Spleen (tissue), 11 donors: ENCODE results near the gene GRIN3B. TPM values are rescaled to one million over a fixed set of nuclear protein-coding genes. Genes with fewer than 3 reads are reported as not detected.
A peak's percentile ranks its signal among the peaks of the same experiment; 100 is the strongest.

ENCODE experiments used
- DNase-seq: peaks from one replicate; pipeline ENCODE4 v3.0.0-alpha.2; 2020
- H3K27ac ChIP-seq, 8 donors: fragments of 200-600 bp; sonication (generic) in 7 of 8; 1 replicate in 4 of 8; 2 replicates in 4 of 8; pipeline versions ENCODE4 v1.5.0 to v1.8.0; 2016 to 2021; ENCODE audit warnings: inconsistent platforms in 4 of 8, mild to moderate bottlenecking in 4 of 8, moderate library complexity in 1 of 8
- H3K27me3 ChIP-seq, 7 donors: fragments of 200-600 bp; sonication (generic) in 6 of 7; replicated peaks in 1 of 7; 1 replicate in 4 of 7; 2 replicates in 3 of 7; pipeline versions ENCODE4 v1.5.0 to v1.8.0; 2016 to 2021; ENCODE audit warnings: inconsistent platforms in 3 of 7, mild to moderate bottlenecking in 1 of 7
- H3K36me3 ChIP-seq, 6 donors: fragments of 200-600 bp; sonication (generic) in 5 of 6; 1 replicate in 4 of 6; 2 replicates in 2 of 6; pipeline versions ENCODE4 v1.5.0 to v1.8.0; 2016 to 2021; ENCODE audit warnings: inconsistent platforms in 2 of 6
- H3K4me1 ChIP-seq, 6 donors: fragments of 200-600 bp; sonication (generic) in 5 of 6; 1 replicate in 3 of 6; 2 replicates in 3 of 6; pipeline versions ENCODE4 v1.5.0 to v1.8.0; 2016 to 2021; ENCODE audit warnings: inconsistent platforms in 3 of 6
- H3K4me3 ChIP-seq, 8 donors: fragments of 200-600 bp; sonication (generic) in 7 of 8; 1 replicate in 4 of 8; 2 replicates in 4 of 8; pipeline versions ENCODE4 v1.5.0 to v1.8.0; 2016 to 2021; ENCODE audit warnings: inconsistent platforms in 4 of 8, mild to moderate bottlenecking in 4 of 8, moderate library complexity in 2 of 8
- H3K9me3 ChIP-seq, 8 donors: fragments of 200-600 bp; sonication (generic) in 7 of 8; 1 replicate in 4 of 8; 2 replicates in 4 of 8; pipeline versions ENCODE4 v1.5.0 to v1.8.0; 2016 to 2021; ENCODE audit warnings: inconsistent platforms in 4 of 8
- POLR2A ChIP-seq, 3 donors: fragments of 450-650 bp; IDR thresholded peaks; one replicate each; pipeline ENCODE4 v1.5.1; 2017; ENCODE audit warnings: antibody characterized with exemption in 3 of 3, mild to moderate bottlenecking in 1 of 3
- POLR2AphosphoS5 ChIP-seq, 3 donors: sonication (generic); formaldehyde crosslinking; IDR thresholded peaks; one replicate each; pipeline ENCODE4 v1.5.1; 2017; ENCODE audit warnings: antibody characterized with exemption in 3 of 3
- WGBS, 5 donors: extraction: QIAGEN DNeasy Blood & Tissue Kit in 3 of 5; methylation state at CpG; one replicate each; pipeline versions ENCODE4 v1.1.5 to v1.1.7; 2013 to 2018; 5-methylcytosine and 5-hydroxymethylcytosine counted together
- intact Hi-C: fragments of 100-400 bp; cut with DNase I; formaldehyde crosslinking; loops from one replicate; pipeline ENCODE4 v1.15.0; 2023; ENCODE audit warnings: low total_unique reads
- polyA plus RNA-seq, 3 donors: library from polyadenylated mRNA; stranded (reverse); fragments of 200-250 nt; gene quantifications; one replicate each; pipeline ENCODE4 v1.2.1, GENCODE V29; 2013
- small RNA-seq, 4 donors: library from RNA; depleted of rRNA; stranded (forward); fragments of <200 nt; gene quantifications; one replicate each; pipeline ENCODE3, GENCODE V24; 2016
- total RNA-seq, 7 donors: library from RNA; depleted of rRNA in 3 of 7; stranded (reverse); fragments of >200 nt in 3 of 7; fragmentation: NEBNext Ultra II Directional in 4 of 7; extraction: Animal tissue kit (Norgen Biotek cat#: 25700) in 4 of 7; gene quantifications; one replicate each; pipeline versions ENCODE4 v1.1.0 to v1.2.1, GENCODE V29; 2016 to 2021
- TF ChIP-seq, protein P1 (sequence below), 11 experiments: fragments of 200-600 bp in 7 of 11; fragments of 450-650 bp in 4 of 11; sonication (generic) in 4 of 11; IDR thresholded peaks in 8 of 11; conservative IDR thresholded peaks in 3 of 11; 1 replicate in 7 of 11; 2 replicates in 4 of 11; pipeline versions ENCODE4 v1.4.0 to v1.8.0; 2016 to 2021; ENCODE audit warnings: antibody characterized with exemption in 11 of 11, inconsistent platforms in 4 of 11, mild to moderate bottlenecking in 1 of 11
- donor health status: healthy with polysubstance abuse.
- donor health status: DM: no; HTN: no; CAD: no; lungs with moderate emphysema.
- donor health status: DM: no; HTN: no; CAD: no.
- donor health status: Bipolar disorder and iron deficiency.
- donor health status: healthy.
- donor health status: DM: no; HTN: no; CAD: no.
- donor health status: DM: yes; HTN: yes; CAD: no.

The GRIN3B gene
- total and polyA plus RNA-seq, 10 donors = 0.07 to 0.11 TPM; not detected in 8

DNA sequence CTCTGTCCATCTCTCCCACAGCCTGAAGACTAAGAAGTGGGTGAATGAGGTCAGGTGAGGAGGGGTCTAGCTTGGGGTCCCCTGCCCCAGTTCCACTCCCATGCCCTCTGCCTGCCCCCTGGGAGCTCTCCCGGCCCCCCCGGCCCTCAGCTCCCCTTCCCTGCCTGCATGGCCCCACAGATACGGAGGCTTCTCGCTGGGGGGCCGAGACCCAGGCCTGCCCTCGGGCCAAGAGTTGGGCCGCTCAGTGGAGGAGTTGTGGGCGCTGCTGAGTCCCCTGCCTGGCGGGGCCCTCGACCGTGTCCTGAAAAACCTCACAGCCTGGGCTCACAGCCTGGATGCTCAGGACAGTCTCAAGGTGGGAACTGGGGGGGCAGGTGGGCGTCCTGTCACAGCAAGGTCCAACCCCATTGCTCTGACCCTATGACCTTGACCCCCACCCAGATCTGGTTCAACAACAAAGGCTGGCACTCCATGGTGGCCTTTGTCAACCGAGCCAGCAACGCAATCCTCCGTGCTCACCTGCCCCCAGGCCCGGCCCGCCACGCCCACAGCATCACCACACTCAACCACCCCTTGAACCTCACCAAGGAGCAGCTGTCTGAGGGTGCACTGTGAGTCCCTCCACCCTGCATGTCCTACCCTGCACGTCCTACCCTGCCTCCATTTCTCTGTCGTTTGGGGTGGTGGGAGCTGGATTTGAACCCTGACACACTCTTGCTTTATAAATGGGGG, 55.8 kb downstream of the GRIN3B start:
- 93 to 97% (median 96%) methylated on average over 14 to 20 of the region's 20 CpGs for WGBS, 5 donors
- H3K4me1 ChIP-seq = peaks cover 0 to 13% (median 5%) of the 10 kb centered on the region in 6 donors
- H3K27ac ChIP-seq = no peak overlapping the region
- no peak overlapping the region for H3K4me3 ChIP-seq
- H3K36me3 ChIP-seq = peaks cover 2 to 80% (median 45%) of the 10 kb centered on the region in 6 donors
- intact Hi-C loops = no loop called here
- DNase-seq = no peak
- H3K27me3 ChIP-seq = no peaks in the 10 kb centered on the region
- TF ChIP-seq POLR2A (IDR thresholded peaks at IDR 0.05) (no peak), POLR2AphosphoS5 (IDR thresholded peaks at IDR 0.05) (no peak)
- TF ChIP-seq, protein P1, sequence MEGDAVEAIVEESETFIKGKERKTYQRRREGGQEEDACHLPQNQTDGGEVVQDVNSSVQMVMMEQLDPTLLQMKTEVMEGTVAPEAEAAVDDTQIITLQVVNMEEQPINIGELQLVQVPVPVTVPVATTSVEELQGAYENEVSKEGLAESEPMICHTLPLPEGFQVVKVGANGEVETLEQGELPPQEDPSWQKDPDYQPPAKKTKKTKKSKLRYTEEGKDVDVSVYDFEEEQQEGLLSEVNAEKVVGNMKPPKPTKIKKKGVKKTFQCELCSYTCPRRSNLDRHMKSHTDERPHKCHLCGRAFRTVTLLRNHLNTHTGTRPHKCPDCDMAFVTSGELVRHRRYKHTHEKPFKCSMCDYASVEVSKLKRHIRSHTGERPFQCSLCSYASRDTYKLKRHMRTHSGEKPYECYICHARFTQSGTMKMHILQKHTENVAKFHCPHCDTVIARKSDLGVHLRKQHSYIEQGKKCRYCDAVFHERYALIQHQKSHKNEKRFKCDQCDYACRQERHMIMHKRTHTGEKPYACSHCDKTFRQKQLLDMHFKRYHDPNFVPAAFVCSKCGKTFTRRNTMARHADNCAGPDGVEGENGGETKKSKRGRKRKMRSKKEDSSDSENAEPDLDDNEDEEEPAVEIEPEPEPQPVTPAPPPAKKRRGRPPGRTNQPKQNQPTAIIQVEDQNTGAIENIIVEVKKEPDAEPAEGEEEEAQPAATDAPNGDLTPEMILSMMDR (IDR thresholded peaks at IDR 0.05 in 8 of 11, conservative IDR thresholded peaks at IDR 0.05 in 3 of 11) = no peak
- peaks cover 17 to 57% (median 42%) of the 10 kb centered on the region in 8 donors for H3K9me3 ChIP-seq

DNA sequence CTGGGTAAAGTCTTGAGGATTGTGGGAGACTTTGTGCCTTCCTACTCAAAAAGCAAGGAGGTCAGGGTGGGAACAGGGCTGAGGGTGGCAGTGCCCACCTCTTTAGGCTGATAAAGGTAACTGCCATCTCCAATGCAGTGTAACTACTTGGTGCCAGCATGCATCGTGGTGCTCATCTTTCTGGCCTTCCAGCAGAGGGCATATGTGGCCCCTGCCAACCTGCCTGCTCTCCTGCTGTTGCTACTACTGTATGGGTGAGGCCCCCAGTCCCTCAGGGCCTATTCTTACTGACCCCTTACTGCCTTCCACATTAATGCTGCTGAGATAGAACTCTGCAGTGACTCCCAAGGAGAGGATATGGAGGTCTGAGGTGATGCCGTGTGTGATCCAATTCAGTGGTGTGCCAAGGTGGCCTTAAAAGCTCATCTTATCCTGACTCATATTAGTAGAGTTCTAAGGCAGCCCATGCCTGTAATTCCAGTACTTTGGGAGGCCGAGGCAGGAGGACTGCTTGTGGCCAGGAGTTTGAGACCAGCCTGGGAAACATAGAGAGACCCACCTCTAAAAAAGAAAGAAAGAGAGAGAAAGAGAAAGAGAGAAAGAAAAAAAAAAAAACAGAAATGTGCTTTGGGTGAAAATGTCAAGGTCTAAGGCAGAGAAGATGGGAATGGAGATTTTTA, 57.1 kb downstream of the GRIN3B start:
- intact Hi-C loops = no loop called here
- peak; percentile 78 for DNase-seq
- TF ChIP-seq, protein P1 (IDR thresholded peaks at IDR 0.05 in 8 of 11, conservative IDR thresholded peaks at IDR 0.05 in 3 of 11) = peak in 7 of 11 experiments; percentile 33 to 54 (median 44)
- TF ChIP-seq POLR2A (IDR thresholded peaks at IDR 0.05) = no peak
- peak in 1 of 3 donors; percentile 62 for TF ChIP-seq POLR2AphosphoS5 (IDR thresholded peaks at IDR 0.05)
- Histone ChIP-seq H3K27me3 (no peaks in the 10 kb centered on the region), H3K36me3 (peaks cover 2 to 77% (median 45%) of the 10 kb centered on the region in 6 donors), H3K4me1 (peaks cover 0 to 13% (median 4%) of the 10 kb centered on the region in 6 donors), H3K27ac (peak overlapping the region in 5 of 8 donors; percentile 24 to 59 (median 44)), H3K4me3 (no peak overlapping the region), H3K9me3 (peaks cover 17 to 57% (median 42%) of the 10 kb centered on the region in 8 donors)
- 33 to 51% (median 49%) methylated on average over 3 of the region's 3 CpGs for WGBS, 5 donors

- TF ChIP-seq POLR2A (IDR thresholded peaks at IDR 0.05) (no peak), POLR2AphosphoS5 (IDR thresholded peaks at IDR 0.05) (no peak)
- TF ChIP-seq, protein P1 (IDR thresholded peaks at IDR 0.05 in 8 of 11, conservative IDR thresholded peaks at IDR 0.05 in 3 of 11) = no peak
- WGBS, 5 donors = 66 to 90% (median 79%) methylated on average over 3 to 5 of the region's 5 CpGs
- no peak for DNase-seq
- peak overlapping the region in 5 of 8 donors; percentile 24 to 59 (median 44) for H3K27ac ChIP-seq
- H3K9me3 ChIP-seq = peaks cover 17 to 57% (median 42%) of the 10 kb centered on the region in 8 donors
- H3K4me1 ChIP-seq = peaks cover 0 to 13% (median 4%) of the 10 kb centered on the region in 6 donors
- no peak overlapping the region for H3K4me3 ChIP-seq
- intact Hi-C loops = no loop called here
- peaks cover 2 to 73% (median 45%) of the 10 kb centered on the region in 6 donors for H3K36me3 ChIP-seq
- no peaks in the 10 kb centered on the region for H3K27me3 ChIP-seq
Observed at GRCh38 chr19:1058112-1058511, 57.9 kb downstream of the GRIN3B start.

Small RNA genes lying within 50 kb of the gene (small RNA-seq; reads per million reads assigned to genes)
- gene RNU6-2 = 0 to 0.56 (median 0) reads per million in 4 donors

Other genes with a start within 250 kb of the GRIN3B start
- not detected for gene MISP, start 249.3 kb upstream of the GRIN3B start, total RNA-seq
- gene MISP, start 249.3 kb upstream of the GRIN3B start, polyA plus RNA-seq = under 1 TPM in 1 of 3 donors, not detected in 2; 0.13 TPM
- 100 to 1,000 TPM; 147 to 305 (median 247) TPM for gene PTBP1, start 203.0 kb upstream of the GRIN3B start, total RNA-seq
- 100 to 1,000 TPM in 1 of 3 donors, 10 to 100 TPM in 2; 89.9 to 130 (median 98.6) TPM for gene PTBP1, start 203.0 kb upstream of the GRIN3B start, polyA plus RNA-seq
- gene PLPPR3, start 178.5 kb upstream of the GRIN3B start, total RNA-seq = under 1 TPM in 5 of 7 donors, not detected in 2; 0.27 to 0.79 (median 0.43) TPM
- under 1 TPM in 1 of 3 donors, not detected in 2; 0.03 TPM for gene PLPPR3, start 178.5 kb upstream of the GRIN3B start, polyA plus RNA-seq
- 10 to 100 TPM in 3 of 7 donors, 1 to 10 TPM in 4; 3.1 to 69.7 (median 9.6) TPM for gene AZU1, start 172.6 kb upstream of the GRIN3B start, total RNA-seq
- gene AZU1, start 172.6 kb upstream of the GRIN3B start, polyA plus RNA-seq = 1 to 10 TPM; 1.7 to 7.6 (median 4.2) TPM
- 100 to 1,000 TPM in 1 of 7 donors, 10 to 100 TPM in 3, 1 to 10 TPM in 3; 2.8 to 168 (median 11.7) TPM for gene PRTN3, start 159.4 kb upstream of the GRIN3B start, total RNA-seq
- 1 to 10 TPM in 2 of 3 donors, under 1 TPM in 1; 0.89 to 3.3 (median 1.3) TPM for gene PRTN3, start 159.4 kb upstream of the GRIN3B start, polyA plus RNA-seq
- 100 to 1,000 TPM in 1 of 7 donors, 10 to 100 TPM in 4, 1 to 10 TPM in 2; 3.9 to 137 (median 17.0) TPM for gene ELANE, start 148.1 kb upstream of the GRIN3B start, total RNA-seq
- 1 to 10 TPM; 2.8 to 6.7 (median 5.4) TPM for gene ELANE, start 148.1 kb upstream of the GRIN3B start, polyA plus RNA-seq
- 10 to 100 TPM; 11.3 to 59.5 (median 26.2) TPM for gene CFD, start 140.8 kb upstream of the GRIN3B start, total RNA-seq
- 10 to 100 TPM in 2 of 3 donors, 1 to 10 TPM in 1; 6.6 to 25.3 (median 18.4) TPM for gene CFD, start 140.8 kb upstream of the GRIN3B start, polyA plus RNA-seq
- gene MED16, start 107.2 kb upstream of the GRIN3B start, total RNA-seq = 10 to 100 TPM; 37.0 to 60.7 (median 52.7) TPM
- gene MED16, start 107.2 kb upstream of the GRIN3B start, polyA plus RNA-seq = 10 to 100 TPM; 43.2 to 82.1 (median 77.6) TPM
- gene RNU6-9, start 106.9 kb upstream of the GRIN3B start, total RNA-seq = not detected
- not detected for gene RNU6-9, start 106.9 kb upstream of the GRIN3B start, polyA plus RNA-seq
- gene R3HDM4, start 87.2 kb upstream of the GRIN3B start, total RNA-seq = 100 to 1,000 TPM in 3 of 7 donors, 10 to 100 TPM in 4; 41.0 to 175 (median 90.9) TPM
- 10 to 100 TPM; 74.6 to 99.7 (median 87.4) TPM for gene R3HDM4, start 87.2 kb upstream of the GRIN3B start, polyA plus RNA-seq
- under 1 TPM in 5 of 7 donors, not detected in 2; 0.30 to 0.50 (median 0.37) TPM for gene KISS1R, start 83.1 kb upstream of the GRIN3B start, total RNA-seq
- under 1 TPM; 0.22 to 0.42 (median 0.27) TPM for gene KISS1R, start 83.1 kb upstream of the GRIN3B start, polyA plus RNA-seq
- 10 to 100 TPM; 14.9 to 42.5 (median 22.6) TPM for gene ARID3A, start 74.4 kb upstream of the GRIN3B start, total RNA-seq
- gene ARID3A, start 74.4 kb upstream of the GRIN3B start, polyA plus RNA-seq = 10 to 100 TPM in 1 of 3 donors, 1 to 10 TPM in 2; 2.5 to 10.3 (median 3.2) TPM
- 10 to 100 TPM; 17.8 to 63.4 (median 28.2) TPM for gene WDR18, start 16.1 kb upstream of the GRIN3B start, total RNA-seq
- gene WDR18, start 16.1 kb upstream of the GRIN3B start, polyA plus RNA-seq = 10 to 100 TPM; 57.6 to 96.0 (median 85.9) TPM
- gene TMEM259, start 20.7 kb downstream of the GRIN3B start, total RNA-seq = 100 to 1,000 TPM; 187 to 275 (median 240) TPM
- gene TMEM259, start 20.7 kb downstream of the GRIN3B start, polyA plus RNA-seq = 100 to 1,000 TPM; 172 to 560 (median 460) TPM
- gene RNU6-2, start 21.1 kb downstream of the GRIN3B start, total RNA-seq = not detected
- not detected for gene RNU6-2, start 21.1 kb downstream of the GRIN3B start, polyA plus RNA-seq
- 100 to 1,000 TPM; 102 to 296 (median 233) TPM for gene CNN2, start 26.2 kb downstream of the GRIN3B start, total RNA-seq
- 100 to 1,000 TPM; 126 to 147 (median 140) TPM for gene CNN2, start 26.2 kb downstream of the GRIN3B start, polyA plus RNA-seq
- 100 to 1,000 TPM in 3 of 7 donors, 10 to 100 TPM in 4; 64.6 to 162 (median 94.7) TPM for gene ABCA7, start 39.7 kb downstream of the GRIN3B start, total RNA-seq
- gene ABCA7, start 39.7 kb downstream of the GRIN3B start, polyA plus RNA-seq = 100 to 1,000 TPM in 2 of 3 donors, 10 to 100 TPM in 1; 67.5 to 197 (median 152) TPM
- 100 to 1,000 TPM; 161 to 258 (median 237) TPM for gene ARHGAP45, start 66.7 kb downstream of the GRIN3B start, total RNA-seq
- gene ARHGAP45, start 66.7 kb downstream of the GRIN3B start, polyA plus RNA-seq = 100 to 1,000 TPM; 205 to 356 (median 329) TPM
- 100 to 1,000 TPM; 106 to 152 (median 123) TPM for gene POLR2E, start 95.0 kb downstream of the GRIN3B start, total RNA-seq
- 100 to 1,000 TPM in 2 of 3 donors, 10 to 100 TPM in 1; 70.8 to 144 (median 105) TPM for gene POLR2E, start 95.0 kb downstream of the GRIN3B start, polyA plus RNA-seq
- 100 to 1,000 TPM; 138 to 275 (median 216) TPM for gene GPX4, start 103.6 kb downstream of the GRIN3B start, total RNA-seq
- 100 to 1,000 TPM; 480 to 562 (median 522) TPM for gene GPX4, start 103.6 kb downstream of the GRIN3B start, polyA plus RNA-seq
- 100 to 1,000 TPM in 5 of 7 donors, 10 to 100 TPM in 2; 51.7 to 230 (median 168) TPM for gene SBNO2, start 173.8 kb downstream of the GRIN3B start, total RNA-seq
- gene SBNO2, start 173.8 kb downstream of the GRIN3B start, polyA plus RNA-seq = 10 to 100 TPM; 16.2 to 62.0 (median 29.8) TPM
- 10 to 100 TPM; 52.1 to 85.0 (median 75.3) TPM for gene STK11, start 205.4 kb downstream of the GRIN3B start, total RNA-seq
- 100 to 1,000 TPM in 1 of 3 donors, 10 to 100 TPM in 2; 44.0 to 107 (median 46.7) TPM for gene STK11, start 205.4 kb downstream of the GRIN3B start, polyA plus RNA-seq
- gene CBARP, start 237.6 kb downstream of the GRIN3B start, total RNA-seq = 1 to 10 TPM in 1 of 7 donors, under 1 TPM in 5, not detected in 1; 0.12 to 1.2 (median 0.41) TPM
- under 1 TPM in 2 of 3 donors, not detected in 1; 0.05 to 0.48 TPM for gene CBARP, start 237.6 kb downstream of the GRIN3B start, polyA plus RNA-seq
- 100 to 1,000 TPM in 4 of 7 donors, 10 to 100 TPM in 3; 49.1 to 131 (median 102) TPM for gene ATP5F1D, start 241.3 kb downstream of the GRIN3B start, total RNA-seq
- 100 to 1,000 TPM; 164 to 166 (median 165) TPM for gene ATP5F1D, start 241.3 kb downstream of the GRIN3B start, polyA plus RNA-seq
- gene MIDN, start 248.2 kb downstream of the GRIN3B start, total RNA-seq = 100 to 1,000 TPM in 4 of 7 donors, 10 to 100 TPM in 3; 42.1 to 223 (median 138) TPM
- gene MIDN, start 248.2 kb downstream of the GRIN3B start, polyA plus RNA-seq = 10 to 100 TPM; 16.5 to 48.9 (median 19.1) TPM